Measurements from ENCODE around the gene ACY1.

ACY1 gene

DNA sequence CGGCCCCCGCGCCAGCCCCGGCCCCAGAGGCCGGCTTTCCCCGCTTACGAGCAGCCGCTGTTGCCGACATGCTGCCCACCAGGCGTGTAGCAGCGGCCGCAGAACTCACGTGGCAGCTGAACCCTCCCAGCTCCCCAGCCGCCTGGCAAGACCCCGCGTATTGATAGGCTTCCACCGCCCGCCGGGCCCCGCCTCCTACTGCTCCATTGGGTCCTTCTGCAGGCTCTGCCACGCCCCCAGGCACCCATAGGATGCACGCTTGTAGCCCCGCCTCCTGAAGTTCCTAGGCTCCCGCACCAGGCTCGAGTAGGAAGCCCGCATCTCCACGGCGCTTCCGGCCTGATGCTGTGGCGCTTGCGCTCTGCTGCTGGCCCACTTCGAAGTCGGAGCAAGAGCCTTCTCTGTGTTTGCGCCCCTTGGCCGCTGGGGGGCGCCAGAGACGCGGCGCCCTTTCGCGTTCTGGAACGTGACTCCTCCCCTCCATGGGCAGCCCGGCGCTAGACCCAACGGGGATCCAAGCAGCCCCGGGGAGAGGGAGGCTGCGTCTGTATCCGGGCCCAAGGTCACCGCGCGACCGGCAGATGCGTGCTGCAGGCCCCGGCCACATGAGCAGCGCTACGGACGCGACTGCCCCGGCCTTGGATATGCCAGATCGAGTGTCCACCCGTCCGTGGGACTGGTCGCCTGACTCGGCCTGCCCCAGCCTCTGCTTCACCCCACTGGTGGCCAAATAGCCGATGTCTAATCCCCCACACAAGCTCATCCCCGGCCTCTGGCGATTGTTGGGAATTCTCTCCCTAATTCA is 41.3 kb upstream of the ACY1 start, which contains the start of the genes PARP3 and RRP9:
PARP3 (plus strand) TSS at position 566 of the 805 bp plus-strand sequence. CDS start 993 bp downstream, outside the sequence.
RRP9 (minus strand) TSS at position 107 of the 805 bp plus-strand sequence; CDS start at position 70, 37 bp downstream.
- Histone ChIP-seq H3K4me3 (ENCODE audit: low read length) (peak within 1 kb of the TSS; percentile 94), H3K36me3 (ENCODE audit: control insufficient read depth, low read length) (peaks cover 31% of the 10 kb centered on the region), H4K20me1 (ENCODE audit: control insufficient read depth, insufficient read depth, low read depth, low read length) (no peaks in the 10 kb centered on the region; the same call in 1 of the 2 replicates), H3K4me1 (ENCODE audit: control insufficient read depth, low read length) (peaks cover 29% of the 10 kb centered on the region), H3K27ac (ENCODE audit: low read depth, low read length) (peak within 1 kb of the TSS; percentile 51), H3K79me2 (ENCODE audit: control insufficient read depth, low read length) (peaks cover 41% of the 10 kb centered on the region), H3K27me3 (ENCODE audit: control insufficient read depth, low read length) (no peaks in the 10 kb centered on the region), H3F3A (ENCODE audit: control insufficient read depth, insufficient read depth) (no peaks in the 10 kb centered on the region), H3K9me3 (ENCODE audit: control insufficient read depth, insufficient read depth, low read length) (no peaks in the 10 kb centered on the region), H3K9me2 (replicated peaks; ENCODE audit: control insufficient read depth, low read length) (no peaks in the 10 kb centered on the region), H3K4me2 (ENCODE audit: low read length) (peak within 1 kb of the TSS; percentile 100)
- TF ChIP-seq EZH2phosphoT487 (IDR thresholded peaks at IDR 0.05; ENCODE audit: borderline replicate concordance, low read length) = no peak
- TF ChIP-seq, protein P1, sequence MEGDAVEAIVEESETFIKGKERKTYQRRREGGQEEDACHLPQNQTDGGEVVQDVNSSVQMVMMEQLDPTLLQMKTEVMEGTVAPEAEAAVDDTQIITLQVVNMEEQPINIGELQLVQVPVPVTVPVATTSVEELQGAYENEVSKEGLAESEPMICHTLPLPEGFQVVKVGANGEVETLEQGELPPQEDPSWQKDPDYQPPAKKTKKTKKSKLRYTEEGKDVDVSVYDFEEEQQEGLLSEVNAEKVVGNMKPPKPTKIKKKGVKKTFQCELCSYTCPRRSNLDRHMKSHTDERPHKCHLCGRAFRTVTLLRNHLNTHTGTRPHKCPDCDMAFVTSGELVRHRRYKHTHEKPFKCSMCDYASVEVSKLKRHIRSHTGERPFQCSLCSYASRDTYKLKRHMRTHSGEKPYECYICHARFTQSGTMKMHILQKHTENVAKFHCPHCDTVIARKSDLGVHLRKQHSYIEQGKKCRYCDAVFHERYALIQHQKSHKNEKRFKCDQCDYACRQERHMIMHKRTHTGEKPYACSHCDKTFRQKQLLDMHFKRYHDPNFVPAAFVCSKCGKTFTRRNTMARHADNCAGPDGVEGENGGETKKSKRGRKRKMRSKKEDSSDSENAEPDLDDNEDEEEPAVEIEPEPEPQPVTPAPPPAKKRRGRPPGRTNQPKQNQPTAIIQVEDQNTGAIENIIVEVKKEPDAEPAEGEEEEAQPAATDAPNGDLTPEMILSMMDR (IDR thresholded peaks at IDR 0.05; ENCODE audit: low read depth, low read length, poor library complexity, severe bottlenecking) = peak; percentile 95

DNA sequence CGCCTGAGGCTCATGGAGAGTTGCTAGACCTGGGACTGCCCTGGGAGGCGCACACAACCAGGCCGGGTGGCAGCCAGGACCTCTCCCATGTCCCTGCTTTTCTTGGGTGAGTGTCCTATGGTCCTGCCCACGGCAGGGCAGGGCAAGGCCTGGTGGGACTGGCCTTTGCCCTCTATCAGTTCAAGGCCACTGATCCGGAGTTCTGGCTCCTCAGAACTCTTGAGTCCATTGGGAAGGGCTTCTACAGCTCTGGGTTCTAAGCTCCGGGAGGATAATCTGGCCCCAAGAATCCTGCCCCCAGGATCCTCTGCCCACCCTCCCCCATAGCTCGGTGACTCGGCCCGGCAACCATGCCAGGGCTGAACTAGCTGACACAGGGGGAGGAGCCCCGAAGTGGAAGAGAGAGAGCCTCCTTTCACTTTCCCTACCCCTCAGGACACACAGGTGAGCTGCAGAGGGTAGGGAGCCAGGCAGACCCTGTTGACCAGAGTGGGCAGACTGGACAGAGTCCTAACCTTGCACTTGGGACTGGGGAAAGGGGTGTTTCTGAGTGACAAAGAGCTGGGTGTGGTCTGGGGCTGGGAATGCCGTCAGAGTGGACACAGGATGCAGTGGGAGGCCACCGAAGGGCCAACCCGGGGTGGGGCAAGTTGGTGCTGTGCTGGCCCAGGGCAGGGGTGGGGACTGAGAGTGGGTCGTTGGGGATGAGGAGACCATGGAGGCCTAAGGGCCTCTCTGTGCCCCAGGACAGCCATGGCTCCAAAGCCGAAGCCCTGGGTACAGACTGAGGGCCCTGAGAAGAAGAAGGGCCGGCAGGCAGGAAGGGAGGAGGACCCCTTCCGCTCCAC is 40.5 kb upstream of the ACY1 start:
- H3F3A ChIP-seq (ENCODE audit: control insufficient read depth, insufficient read depth) = no peaks in the 10 kb centered on the region
- peak overlapping the region; percentile 94 for H3K4me3 ChIP-seq (ENCODE audit: low read length)
- H3K4me2 ChIP-seq (ENCODE audit: low read length) = peak overlapping the region; percentile 100
- H3K27ac ChIP-seq (ENCODE audit: low read depth, low read length) = peak overlapping the region; percentile 51
- no peaks in the 10 kb centered on the region for H4K20me1 ChIP-seq (ENCODE audit: control insufficient read depth, insufficient read depth, low read depth, low read length)
- peaks cover 41% of the 10 kb centered on the region for H3K79me2 ChIP-seq (ENCODE audit: control insufficient read depth, low read length)
- H3K9me2 ChIP-seq (replicated peaks; ENCODE audit: control insufficient read depth, low read length) = no peaks in the 10 kb centered on the region
- H3K27me3 ChIP-seq (ENCODE audit: control insufficient read depth, low read length) = no peaks in the 10 kb centered on the region
- no peaks in the 10 kb centered on the region for H3K9me3 ChIP-seq (ENCODE audit: control insufficient read depth, insufficient read depth, low read length)
- H3K36me3 ChIP-seq (ENCODE audit: control insufficient read depth, low read length) = peaks cover 23% of the 10 kb centered on the region
- TF ChIP-seq EZH2phosphoT487 (IDR thresholded peaks at IDR 0.05; ENCODE audit: borderline replicate concordance, low read length) = no peak
- TF ChIP-seq, protein P1 (IDR thresholded peaks at IDR 0.05; ENCODE audit: low read depth, low read length, poor library complexity, severe bottlenecking) = no peak
- peaks cover 29% of the 10 kb centered on the region for H3K4me1 ChIP-seq (ENCODE audit: control insufficient read depth, low read length)

DNA sequence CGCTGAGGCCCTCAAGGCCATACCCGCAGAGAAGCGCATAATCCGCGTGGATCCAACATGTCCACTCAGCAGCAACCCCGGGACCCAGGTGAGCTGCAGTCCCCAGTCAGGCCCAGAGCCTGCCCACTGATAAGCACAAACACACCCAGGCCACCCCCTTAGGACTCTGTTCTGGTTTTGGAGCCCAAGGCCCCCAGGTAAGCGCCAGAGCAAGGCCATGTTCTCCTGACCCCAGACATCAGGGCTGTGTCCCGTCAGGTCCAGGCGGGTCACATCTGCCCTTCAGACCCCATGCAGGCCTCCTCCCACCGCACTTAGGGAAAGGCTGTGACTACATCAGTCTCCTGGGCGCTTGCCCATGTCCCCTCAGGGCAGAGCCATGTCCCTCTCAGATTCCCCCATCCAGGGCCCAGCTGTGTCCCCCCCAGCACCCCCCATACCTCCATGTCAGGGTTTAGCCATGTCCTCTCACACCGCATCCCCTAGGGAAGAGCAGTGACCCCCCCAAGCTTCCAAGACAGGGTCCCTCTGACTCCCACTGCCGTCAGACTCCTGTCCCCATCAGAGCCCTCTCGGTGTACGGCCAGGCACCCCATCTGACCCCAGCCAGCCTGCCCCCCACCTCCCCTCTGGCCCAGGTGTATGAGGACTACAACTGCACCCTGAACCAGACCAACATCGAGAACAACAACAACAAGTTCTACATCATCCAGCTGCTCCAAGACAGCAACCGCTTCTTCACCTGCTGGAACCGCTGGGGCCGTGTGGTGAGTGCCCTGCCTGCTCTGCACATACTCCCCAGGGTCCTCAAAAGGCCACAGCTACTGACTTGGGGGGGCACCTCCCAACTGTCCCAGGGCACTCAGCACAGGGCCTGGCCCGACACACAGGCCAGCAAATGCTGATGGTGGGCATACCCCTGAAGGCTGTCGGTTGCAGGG is 39.6 kb upstream of the ACY1 start:
- Histone ChIP-seq H3K4me2 (ENCODE audit: low read length) (no peak overlapping the region), H3K4me1 (ENCODE audit: control insufficient read depth, low read length) (peaks cover 29% of the 10 kb centered on the region), H3K27ac (ENCODE audit: low read depth, low read length) (no peak overlapping the region), H3F3A (ENCODE audit: control insufficient read depth, insufficient read depth) (no peaks in the 10 kb centered on the region), H3K36me3 (ENCODE audit: control insufficient read depth, low read length) (peaks cover 16% of the 10 kb centered on the region), H3K9me3 (ENCODE audit: control insufficient read depth, insufficient read depth, low read length) (no peaks in the 10 kb centered on the region), H3K9me2 (replicated peaks; ENCODE audit: control insufficient read depth, low read length) (no peaks in the 10 kb centered on the region), H4K20me1 (ENCODE audit: control insufficient read depth, insufficient read depth, low read depth, low read length) (no peaks in the 10 kb centered on the region), H3K4me3 (ENCODE audit: low read length) (no peak overlapping the region), H3K79me2 (ENCODE audit: control insufficient read depth, low read length) (peaks cover 33% of the 10 kb centered on the region), H3K27me3 (ENCODE audit: control insufficient read depth, low read length) (no peaks in the 10 kb centered on the region)
- no peak for TF ChIP-seq EZH2phosphoT487 (IDR thresholded peaks at IDR 0.05; ENCODE audit: borderline replicate concordance, low read length)
- TF ChIP-seq, protein P1 (IDR thresholded peaks at IDR 0.05; ENCODE audit: low read depth, low read length, poor library complexity, severe bottlenecking) = no peak
